Measurements from ENCODE around the gene SWI5.

The SWI5 gene

DNA sequence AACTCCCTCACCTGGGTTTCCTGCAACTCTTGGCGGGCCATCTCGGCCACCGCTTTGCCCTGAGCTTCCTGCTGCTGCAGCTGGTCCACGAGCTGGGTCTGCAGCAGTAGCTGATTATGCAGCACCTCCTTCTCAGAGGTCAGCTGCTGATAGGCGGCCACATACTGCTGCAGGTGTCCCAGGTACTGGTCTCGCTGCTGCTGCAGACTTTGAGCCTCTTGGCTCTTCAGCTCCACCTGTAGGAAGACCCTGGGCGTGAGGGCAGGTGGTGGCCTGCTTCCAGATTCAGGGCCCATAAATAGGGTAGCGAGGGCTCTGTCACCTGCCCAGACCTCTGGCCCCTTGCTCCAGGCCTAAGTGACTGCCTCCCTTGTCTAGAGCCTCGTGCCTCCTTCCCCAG lies 16.9 kb upstream of the SWI5 start:
- TF ChIP-seq NFIC (IDR thresholded peaks at IDR 0.05), result no peak
- TF ChIP-seq EP300 (IDR thresholded peaks at IDR 0.05; ENCODE audit: borderline replicate concordance), result no peak
- TF ChIP-seq CEBPB (IDR thresholded peaks at IDR 0.05), result no peak
- TF ChIP-seq FOXM1 (IDR thresholded peaks at IDR 0.05; ENCODE audit: borderline replicate concordance, low read depth), result no peak
- TF ChIP-seq TAF1 (IDR thresholded peaks at IDR 0.05; ENCODE audit: low read depth), result no peak
- no peak for TF ChIP-seq EGR1 (IDR thresholded peaks at IDR 0.05)
- TF ChIP-seq, protein P1, sequence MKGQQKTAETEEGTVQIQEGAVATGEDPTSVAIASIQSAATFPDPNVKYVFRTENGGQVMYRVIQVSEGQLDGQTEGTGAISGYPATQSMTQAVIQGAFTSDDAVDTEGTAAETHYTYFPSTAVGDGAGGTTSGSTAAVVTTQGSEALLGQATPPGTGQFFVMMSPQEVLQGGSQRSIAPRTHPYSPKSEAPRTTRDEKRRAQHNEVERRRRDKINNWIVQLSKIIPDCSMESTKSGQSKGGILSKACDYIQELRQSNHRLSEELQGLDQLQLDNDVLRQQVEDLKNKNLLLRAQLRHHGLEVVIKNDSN (IDR thresholded peaks at IDR 0.05), result no peak
- TF ChIP-seq, protein P2, sequence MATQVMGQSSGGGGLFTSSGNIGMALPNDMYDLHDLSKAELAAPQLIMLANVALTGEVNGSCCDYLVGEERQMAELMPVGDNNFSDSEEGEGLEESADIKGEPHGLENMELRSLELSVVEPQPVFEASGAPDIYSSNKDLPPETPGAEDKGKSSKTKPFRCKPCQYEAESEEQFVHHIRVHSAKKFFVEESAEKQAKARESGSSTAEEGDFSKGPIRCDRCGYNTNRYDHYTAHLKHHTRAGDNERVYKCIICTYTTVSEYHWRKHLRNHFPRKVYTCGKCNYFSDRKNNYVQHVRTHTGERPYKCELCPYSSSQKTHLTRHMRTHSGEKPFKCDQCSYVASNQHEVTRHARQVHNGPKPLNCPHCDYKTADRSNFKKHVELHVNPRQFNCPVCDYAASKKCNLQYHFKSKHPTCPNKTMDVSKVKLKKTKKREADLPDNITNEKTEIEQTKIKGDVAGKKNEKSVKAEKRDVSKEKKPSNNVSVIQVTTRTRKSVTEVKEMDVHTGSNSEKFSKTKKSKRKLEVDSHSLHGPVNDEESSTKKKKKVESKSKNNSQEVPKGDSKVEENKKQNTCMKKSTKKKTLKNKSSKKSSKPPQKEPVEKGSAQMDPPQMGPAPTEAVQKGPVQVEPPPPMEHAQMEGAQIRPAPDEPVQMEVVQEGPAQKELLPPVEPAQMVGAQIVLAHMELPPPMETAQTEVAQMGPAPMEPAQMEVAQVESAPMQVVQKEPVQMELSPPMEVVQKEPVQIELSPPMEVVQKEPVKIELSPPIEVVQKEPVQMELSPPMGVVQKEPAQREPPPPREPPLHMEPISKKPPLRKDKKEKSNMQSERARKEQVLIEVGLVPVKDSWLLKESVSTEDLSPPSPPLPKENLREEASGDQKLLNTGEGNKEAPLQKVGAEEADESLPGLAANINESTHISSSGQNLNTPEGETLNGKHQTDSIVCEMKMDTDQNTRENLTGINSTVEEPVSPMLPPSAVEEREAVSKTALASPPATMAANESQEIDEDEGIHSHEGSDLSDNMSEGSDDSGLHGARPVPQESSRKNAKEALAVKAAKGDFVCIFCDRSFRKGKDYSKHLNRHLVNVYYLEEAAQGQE (IDR thresholded peaks at IDR 0.05; ENCODE audit: low read depth), result no peak

DNA sequence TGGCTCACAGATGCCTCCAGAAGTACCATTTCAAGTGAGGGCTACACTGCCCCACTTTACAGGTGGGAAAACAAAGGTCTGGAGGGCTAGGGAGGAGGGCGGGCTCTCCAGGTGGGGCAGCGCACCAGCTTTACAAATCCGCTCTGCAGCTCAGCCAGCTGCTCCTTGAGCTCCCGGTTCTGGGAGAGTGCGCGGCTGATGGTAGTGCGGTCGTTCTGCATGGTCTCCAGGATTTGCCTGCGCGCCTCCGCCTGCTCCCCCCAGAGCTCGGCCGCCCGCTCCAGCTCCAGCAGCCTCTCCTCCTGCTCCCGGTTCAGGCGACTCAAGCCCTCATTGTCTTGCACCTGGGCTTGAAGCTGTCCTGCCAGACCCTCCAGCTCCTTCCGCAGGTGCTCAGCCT lies 15.7 kb upstream of the SWI5 start:
- no peak for TF ChIP-seq FOXM1 (IDR thresholded peaks at IDR 0.05; ENCODE audit: borderline replicate concordance, low read depth)
- TF ChIP-seq, protein P1 (IDR thresholded peaks at IDR 0.05), result no peak
- TF ChIP-seq EP300 (IDR thresholded peaks at IDR 0.05; ENCODE audit: borderline replicate concordance), result no peak
- no peak for TF ChIP-seq TAF1 (IDR thresholded peaks at IDR 0.05; ENCODE audit: low read depth)

DNA sequence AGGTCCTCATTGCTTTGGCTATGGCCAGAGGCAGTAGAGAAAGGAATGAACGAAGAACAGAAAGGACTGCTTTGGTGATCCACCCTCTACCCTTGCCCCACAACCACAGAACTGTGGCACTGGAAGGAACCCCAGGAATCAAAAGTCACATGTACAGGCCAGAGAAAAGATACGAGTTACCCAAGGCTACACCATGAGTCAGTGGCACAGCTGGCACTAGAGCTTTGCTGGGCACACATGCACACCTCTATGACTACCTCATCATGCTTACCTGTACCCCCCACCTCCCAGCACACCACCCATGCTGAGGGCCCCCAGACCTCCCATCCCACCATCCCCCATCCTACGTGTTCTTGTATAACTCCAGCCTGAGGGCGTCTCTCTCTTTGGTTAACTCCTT lies 13.4 kb upstream of the SWI5 start:
- TF ChIP-seq, protein P3, sequence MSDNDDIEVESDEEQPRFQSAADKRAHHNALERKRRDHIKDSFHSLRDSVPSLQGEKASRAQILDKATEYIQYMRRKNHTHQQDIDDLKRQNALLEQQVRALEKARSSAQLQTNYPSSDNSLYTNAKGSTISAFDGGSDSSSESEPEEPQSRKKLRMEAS (IDR thresholded peaks at IDR 0.05), result no peak
- no peak for TF ChIP-seq CEBPB (IDR thresholded peaks at IDR 0.05)
- TF ChIP-seq RAD21 (IDR thresholded peaks at IDR 0.05; ENCODE audit: low read depth), result no peak
- TF ChIP-seq, protein P1 (IDR thresholded peaks at IDR 0.05), result no peak
- TF ChIP-seq, protein P2 (IDR thresholded peaks at IDR 0.05; ENCODE audit: low read depth), result no peak

DNA sequence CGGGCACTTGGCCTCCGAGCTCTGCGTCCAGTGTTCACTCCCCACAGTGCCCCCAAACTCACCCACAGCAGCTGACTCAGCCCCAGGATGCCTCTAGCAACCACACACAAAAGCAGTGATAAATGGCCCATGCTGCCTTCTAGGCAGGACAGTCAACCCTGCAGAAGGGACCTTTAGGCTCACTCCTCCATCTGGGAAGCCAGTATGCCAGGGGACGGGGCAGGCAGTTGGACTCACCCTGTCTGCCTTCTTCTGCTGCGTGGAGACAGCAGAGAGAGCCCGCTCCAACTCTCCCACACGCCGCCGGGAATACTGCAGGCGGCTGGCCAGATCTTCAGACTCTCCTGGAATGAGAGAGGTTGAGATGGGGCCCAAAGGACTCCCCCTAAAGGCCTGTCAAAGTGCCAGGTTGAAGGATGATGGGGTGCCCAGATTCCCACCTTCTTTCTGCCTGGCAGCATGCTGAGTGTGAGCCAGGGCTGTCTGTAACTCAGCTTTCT lies 10.7 kb upstream of the SWI5 start:
- TF ChIP-seq CREB1 (IDR thresholded peaks at IDR 0.05; ENCODE audit: low read depth) (no peak), RAD21 (IDR thresholded peaks at IDR 0.05; ENCODE audit: low read depth) (no peak), EGR1 (IDR thresholded peaks at IDR 0.05) (no peak), TEAD4 (IDR thresholded peaks at IDR 0.05) (no peak), YY1 (IDR thresholded peaks at IDR 0.05; ENCODE audit: low read depth) (no peak), CEBPB (IDR thresholded peaks at IDR 0.05) (no peak), ZBTB7A (IDR thresholded peaks at IDR 0.05; ENCODE audit: low read depth) (no peak)
- TF ChIP-seq, protein P2 (IDR thresholded peaks at IDR 0.05; ENCODE audit: low read depth), result no peak

DNA sequence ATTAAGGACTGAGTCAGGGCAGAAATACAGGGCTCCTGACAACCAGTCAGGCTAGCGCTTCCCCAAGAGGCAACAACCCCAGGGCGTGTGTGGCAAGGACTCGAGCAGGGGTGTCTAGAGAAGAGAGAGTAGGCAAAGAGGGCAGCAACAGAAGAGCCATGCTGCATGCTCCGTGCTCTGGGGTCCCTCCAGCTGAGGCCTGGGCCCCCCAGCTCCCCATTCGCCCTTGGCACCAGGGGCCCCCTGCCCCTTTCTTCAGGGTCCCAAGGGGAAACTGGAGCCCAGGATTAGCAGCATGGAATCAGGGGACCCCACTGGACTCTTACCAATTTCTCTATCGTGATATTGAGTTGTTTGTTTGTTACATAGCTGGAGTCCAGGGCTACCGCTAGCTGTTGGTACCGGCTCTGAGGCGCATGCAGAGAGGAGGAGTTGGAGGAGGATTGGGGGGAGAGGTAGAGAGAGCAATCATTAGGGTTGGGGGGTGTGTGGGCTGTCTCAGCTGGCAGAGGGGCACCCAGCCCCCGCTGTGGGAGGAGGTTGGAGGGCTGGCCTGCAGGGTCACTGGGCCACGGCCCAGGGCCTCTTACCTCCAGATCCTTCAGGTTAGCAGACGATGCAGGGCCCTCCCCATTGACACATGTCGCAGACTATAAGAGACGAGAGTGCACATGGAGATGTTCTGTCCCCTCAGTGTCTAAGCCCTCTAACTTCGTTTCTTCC lies 9.0 kb upstream of the SWI5 start:
- TF ChIP-seq NFIC (IDR thresholded peaks at IDR 0.05), result no peak
- TF ChIP-seq FOXM1 (IDR thresholded peaks at IDR 0.05; ENCODE audit: borderline replicate concordance, low read depth), result no peak

Measured in Ishikawa (cell line).